Right ventricle myocardium inferior (tissue), 1 donor: ENCODE measurements around the gene ADCY1. TPM values are rescaled to one million over a fixed set of nuclear protein-coding genes. Genes with fewer than 3 reads are reported as not detected.

ENCODE experiments used
- ATAC-seq: fragments of 200-7000 bp; cut with Tn5 transposase; one replicate; pipeline ENCODE4 v1.9.1; 2020; ENCODE audit warnings: mild to moderate bottlenecking, moderate library complexity
- DNase-seq: peaks from one replicate; pipeline ENCODE4 v3.0.0; 2021; ENCODE audit errors: missing footprints
- intact Hi-C: fragments of 100-400 bp; cut with DNase I; formaldehyde crosslinking; loops from one replicate; pipeline ENCODE4 v1.11.0; 2022
- total RNA-seq: library from RNA; stranded (reverse); fragmentation: NEBNext Ultra II Directional; extraction: Animal tissue kit (Norgen Biotek cat#: 25700); gene quantifications from one replicate; pipeline ENCODE4 v1.2.1, GENCODE V29; 2021
- donor health status: DM: no; HTN: yes; CAD: no; lungs with severe emphysema.

ADCY1 gene
- total RNA-seq, 1 donor from 2014 or later = 5.9 TPM

DNA sequence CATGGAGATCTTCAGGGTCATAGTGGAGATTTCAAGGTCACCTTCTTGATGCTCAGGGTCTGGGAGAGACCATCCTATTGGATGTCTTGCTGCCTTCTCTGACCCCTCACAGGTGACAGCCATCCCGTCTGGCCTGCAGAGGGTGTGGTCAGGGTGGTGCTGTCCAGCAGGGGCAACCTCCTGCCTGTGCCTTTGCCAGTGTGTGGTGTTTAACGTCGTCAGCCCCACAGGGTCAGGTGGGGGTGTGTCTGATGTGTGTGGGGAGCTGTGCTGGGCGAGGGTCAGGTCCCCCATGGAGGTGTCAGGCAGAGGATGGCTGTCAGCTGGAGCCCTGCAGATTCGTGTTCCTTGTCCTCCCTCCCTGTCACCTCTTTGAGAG lies 16.5 kb downstream of the ADCY1 start:
- DNase-seq (no peak), ATAC-seq (no peak)
- intact Hi-C loops = no loop called here

DNA sequence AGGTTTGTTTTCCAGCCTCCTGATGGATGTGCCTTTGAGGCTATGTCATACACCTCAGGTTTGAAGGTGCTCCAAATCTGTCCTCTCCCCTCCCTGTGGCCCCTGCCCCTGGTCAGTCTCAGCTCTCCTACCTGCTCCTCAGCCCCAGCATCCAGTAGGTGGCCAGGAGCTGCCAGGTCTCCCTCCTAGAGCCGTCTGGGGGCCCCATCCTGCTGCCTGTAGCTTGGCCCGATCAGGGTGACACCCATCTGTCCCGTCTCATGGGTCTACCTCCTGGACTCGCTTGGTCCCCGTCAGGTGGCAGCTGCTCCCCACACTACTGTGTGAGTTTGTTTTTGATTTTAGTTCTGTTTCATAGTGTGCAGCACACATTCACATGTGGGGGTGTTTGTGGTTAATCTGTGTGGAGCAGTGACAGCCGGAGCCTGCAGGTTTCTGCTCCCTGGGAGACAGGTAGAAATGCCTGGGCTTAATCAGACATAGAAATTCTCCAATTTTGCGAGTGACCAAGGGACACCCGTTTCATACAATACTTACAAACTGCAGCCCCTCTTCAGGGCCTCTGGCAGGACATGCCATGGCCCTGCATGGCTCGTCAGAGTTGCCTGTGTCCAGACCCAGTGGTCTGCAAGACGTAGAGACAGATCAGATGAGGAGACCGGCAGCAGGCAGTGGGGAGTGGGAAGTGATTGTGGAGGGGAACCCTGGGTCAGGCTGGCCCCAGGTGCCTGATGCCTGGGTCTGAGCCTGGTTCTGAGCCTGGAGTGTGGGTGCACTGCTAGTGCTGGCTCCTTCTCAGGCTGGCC lies 17.1 kb downstream of the ADCY1 start:
- ATAC-seq (peak; percentile 15), DNase-seq (no peak)
- intact Hi-C loops = no loop called here

DNA sequence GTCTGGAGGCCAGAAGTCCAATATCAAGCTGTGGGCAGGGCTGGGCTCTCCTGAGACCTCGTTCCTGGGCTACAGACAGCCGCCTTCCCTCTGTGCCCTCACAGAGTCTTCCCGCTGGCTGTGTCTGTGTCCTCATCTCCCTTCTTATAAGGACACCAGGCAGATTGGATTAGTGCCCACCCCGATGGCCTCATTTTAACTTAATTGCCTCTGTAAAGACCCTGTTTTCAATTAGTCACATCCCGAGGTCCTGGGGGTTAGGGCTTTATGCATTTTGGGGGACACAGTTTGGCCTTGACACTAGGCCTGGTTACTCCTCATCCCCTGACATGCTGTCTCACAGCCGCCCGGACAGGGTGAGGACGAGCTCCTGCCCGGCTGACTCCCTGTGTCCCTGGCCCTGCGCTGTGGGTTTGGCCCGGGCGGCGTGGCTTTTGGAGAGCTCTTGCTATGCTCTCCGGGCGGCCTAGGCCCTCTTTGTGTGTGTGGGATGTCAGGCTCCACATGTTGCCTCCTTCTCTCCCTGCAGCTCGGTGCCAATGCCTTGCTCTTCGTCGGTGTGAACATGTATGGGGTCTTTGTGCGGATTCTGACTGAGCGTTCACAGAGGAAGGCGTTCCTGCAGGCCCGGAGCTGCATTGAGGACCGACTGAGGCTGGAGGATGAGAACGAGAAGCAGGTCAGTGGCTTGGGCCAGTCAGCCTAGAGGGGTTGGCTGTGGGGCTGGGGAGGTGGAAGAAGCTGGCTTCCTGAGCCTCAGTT lies 18.2 kb downstream of the ADCY1 start:
- no peak for DNase-seq
- intact Hi-C loops = no loop called here
- no peak for ATAC-seq

DNA sequence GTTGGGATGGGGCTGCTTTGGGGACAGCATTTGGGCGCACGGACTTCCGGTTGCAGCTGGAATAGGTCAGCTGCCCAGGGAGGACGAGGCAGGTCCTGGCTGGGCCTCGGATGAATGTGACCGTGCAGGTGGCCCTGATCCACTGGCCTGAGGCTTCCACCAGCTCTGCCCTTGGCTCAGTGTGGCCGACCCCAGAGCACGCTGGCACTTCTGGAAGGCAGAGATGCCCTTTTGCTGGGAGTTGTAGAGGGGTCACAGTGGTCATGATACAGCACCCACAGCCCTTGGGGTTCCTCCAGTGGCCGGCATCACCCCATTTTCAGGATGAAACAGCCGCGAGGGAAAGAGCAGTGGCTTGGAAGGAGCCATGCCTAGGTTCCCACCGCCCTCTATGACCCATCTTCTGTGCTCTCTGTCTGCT lies 19.0 kb downstream of the ADCY1 start:
- intact Hi-C loops = no loop called here
- no peak for DNase-seq
- no peak for ATAC-seq

DNA sequence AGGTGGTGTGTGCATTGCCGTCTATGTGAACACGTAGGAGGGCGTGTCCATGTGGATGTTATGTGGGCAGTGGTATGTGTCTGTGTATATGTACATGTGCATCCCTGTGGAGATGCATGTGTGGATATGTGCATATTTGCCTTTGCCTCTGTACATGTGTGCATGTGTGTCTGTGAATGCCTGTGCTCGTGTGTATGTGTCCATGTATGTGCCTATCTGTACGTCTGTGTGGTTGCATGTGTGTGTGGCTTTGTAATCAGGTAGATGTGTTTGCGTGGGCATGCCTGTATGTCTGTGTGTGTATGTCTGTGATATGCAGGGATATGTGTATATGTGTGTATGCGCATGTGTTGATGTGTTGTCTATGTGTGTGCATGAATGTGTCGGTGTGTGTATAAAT lies 19.7 kb downstream of the ADCY1 start:
- no peak for ATAC-seq
- intact Hi-C loops = no loop called here
- no peak for DNase-seq

DNA sequence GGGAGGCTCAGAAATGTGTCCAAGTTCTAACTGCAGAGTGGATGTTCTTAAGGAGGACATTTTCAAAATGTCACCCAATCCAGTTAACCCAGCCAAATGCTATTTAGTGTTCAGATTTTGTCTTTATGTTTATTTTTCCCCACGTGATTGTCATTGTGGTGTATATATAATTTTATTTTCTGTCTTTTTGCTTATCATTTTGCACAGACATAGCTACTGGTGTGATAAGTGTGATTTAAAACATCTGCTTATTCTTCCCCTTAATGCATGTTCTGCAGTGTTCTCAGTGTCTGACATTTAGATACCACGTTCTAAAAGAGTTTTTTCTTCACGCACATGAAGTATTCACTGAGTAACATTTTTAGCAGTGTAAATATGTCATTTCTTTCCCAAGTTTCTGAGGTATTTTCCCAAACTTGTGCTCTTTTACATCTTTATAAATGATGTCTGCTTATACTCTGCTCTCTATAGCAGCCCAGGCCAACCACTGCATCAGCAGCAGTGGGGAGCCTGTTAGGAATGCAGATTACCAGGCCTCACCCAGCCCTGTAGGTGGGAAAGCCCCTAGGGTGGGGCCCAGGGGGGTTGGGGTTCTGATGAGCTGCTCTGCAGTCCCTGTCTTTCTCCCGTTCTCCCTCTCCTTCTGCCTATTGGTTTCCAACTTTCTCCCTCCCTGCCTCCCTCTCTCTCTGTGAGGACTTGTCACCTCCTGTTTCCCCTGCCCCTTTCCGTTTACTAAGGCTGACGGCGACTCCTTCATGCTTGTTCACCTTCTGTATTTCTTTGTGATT lies 20.8 kb downstream of the ADCY1 start:
- ATAC-seq (no peak), DNase-seq (no peak)
- intact Hi-C loops = no loop called here

DNA sequence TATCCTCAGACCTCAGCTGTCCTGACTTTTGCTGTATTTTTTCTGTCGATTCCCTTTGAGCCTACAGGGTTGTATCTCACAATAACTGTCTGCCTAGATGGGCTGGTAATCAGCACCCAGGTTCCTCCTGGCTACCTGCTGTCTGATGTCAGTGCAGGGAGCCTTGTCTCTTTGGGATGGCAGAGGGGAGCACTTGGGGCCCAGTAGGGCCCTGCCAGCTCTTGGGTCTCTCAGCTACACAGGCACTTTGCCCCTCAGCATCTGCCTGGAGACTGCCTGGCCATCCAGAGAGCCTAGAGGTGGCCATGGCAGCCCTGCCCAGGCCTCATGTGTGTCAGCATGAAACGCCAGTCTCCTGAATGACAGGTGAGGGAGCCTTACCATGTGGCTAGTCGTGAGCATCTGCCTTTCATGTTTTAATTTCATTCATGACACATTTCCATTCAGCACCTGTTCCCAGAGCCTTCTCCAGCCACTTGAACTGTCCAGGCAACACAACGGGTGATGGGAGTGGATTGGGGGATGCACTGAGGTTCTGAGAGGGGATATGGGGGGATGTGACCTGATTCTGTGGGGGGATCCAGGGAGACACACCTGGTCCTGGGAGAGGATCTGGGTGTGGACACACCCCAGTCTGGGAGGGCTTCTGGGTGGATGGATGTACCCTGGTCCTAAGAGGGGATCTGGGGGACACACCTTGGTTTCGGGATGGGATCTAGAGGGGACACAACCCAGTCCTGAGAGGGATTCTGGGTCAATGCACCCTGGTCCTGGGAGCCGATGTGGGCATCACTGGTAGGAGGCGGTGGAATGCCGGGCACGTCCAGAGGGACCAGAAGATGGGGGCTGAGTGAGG lies 21.9 kb downstream of the ADCY1 start:
- ATAC-seq = no peak
- intact Hi-C loops = no loop called here
- DNase-seq = no peak

DNA sequence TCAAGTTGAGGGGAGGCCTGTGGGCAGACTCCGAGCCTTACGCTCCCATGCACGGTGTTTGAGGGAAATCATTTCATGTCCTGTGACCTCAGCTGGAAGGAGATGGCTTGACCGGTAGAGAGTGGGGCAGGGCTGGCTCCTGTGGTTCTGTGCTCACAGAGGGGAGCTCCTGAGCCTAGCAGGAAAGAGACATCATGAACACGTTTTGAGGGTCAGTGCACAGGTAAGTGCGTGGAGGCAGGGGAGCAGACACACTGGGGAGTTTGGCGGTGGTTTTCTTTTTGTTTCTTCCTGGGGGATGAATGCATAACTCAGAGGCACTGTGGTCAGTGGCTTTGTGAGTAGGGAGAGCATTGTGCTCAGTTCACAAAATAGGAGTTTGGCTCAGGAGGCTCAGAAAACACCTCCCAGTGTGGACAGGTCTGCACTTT lies 22.5 kb downstream of the ADCY1 start:
- intact Hi-C loops = no loop called here
- no peak for DNase-seq

DNA sequence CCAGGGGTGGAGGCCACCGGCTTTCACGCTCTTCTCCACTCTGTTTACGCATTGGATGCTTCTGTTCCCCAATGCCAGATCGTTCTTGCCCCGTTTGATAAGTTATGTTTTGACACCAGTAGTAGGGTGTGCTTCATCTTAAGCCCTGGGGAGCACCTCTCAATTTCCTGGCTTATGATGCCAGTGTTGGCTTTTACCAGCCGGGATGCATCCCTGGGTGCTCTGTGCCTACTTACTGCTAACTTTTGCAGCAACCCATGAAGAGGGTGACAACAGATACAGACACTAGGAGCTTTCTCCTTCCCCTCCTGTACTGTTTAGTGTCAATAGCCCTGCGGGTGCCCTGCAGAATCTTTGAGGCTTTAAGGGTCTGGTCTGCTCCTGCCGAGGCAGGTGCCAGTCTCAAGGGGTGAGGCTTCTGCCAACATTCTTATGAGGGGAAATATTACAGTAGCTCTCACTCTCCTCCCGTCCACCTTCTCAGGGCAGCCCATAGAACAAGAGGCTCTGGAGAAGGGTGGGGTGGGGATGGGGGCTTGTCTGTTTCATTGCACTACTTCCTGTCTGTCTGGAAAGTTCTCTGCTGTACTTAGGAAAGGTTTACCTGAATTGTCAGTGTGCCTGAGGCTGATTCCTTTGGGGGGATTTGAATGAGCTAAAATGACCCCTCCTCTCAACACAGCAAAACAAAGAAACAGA lies 23.3 kb downstream of the ADCY1 start:
- DNase-seq (no peak), ATAC-seq (no peak)
- intact Hi-C loops = no loop called here

More for the DNA sequence above, 22.5 kb downstream of the ADCY1 start:
- ATAC-seq = no peak

DNA sequence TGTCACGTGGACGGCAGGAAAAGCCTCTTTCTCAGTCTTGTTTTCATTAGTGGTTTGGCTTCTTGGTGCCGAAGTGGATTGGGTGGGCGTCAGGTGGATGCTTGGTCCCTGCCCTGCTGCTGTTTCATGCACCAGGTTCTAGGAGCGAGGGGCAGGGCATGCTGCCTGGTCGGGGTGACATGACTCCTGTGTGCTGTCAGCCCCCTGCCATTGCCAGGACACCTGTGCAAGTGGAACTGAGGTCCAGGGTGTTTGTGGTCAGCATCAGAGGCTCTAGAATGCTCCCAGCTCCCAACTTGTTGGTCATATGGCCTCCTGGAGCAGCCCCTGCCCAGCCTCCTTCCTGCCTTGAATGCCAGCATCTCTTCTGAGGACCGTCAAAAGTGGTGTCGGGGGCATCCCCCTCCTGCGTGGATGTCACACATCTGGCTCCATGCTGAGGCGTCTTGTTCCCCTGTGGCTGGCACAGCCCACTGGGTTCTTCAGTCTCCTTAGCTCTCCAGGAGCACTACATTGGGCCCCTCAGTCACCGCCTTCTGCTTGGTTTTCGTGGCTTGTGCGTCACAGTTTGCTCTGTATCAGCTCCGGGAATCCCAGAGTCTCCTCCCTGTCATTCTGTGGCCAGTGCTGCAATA lies 24.8 kb downstream of the ADCY1 start:
- DNase-seq (no peak), ATAC-seq (no peak)
- intact Hi-C loops = no loop called here

DNA sequence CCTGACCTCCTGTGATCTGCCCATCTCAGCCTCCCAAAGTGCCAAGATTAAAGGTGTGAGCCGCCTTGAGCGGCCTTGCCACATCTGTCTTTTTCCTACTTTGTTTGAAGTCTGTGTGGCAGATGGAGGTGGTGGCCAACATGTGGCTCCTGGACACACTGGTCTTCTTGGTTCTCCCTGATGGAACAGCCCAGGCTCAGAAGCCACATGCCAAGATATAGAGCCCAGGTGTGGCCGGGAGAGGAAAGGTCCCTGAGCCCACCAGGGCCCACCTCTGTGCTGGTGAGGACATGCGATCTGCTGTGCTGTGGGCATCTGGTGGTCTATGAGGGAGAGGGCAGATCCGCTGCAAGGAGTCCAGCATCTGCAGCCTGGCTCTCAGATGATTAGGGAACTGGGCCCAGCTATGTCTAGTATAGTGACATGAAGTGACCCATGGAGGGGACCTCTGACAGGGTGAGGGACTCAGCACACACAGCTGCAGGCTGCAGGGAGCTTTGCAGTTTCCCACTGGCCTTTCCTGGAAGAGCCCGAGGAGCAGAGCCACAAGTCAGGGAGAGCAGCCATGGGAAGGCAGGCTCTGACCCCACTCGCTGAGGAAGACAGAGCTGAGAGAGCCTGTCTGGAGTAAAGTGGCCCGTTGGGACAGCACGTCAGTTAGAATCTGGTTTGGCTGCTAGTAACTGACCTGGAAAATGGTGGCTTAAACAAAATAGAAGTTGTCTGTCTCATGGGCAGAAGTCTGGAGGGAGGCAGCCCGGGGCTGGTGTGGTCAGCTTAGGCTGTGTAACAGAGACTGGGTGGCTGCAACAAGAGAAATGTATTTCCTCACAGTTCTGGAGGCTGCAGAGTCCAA lies 25.9 kb downstream of the ADCY1 start:
- intact Hi-C loops = no loop called here
- ATAC-seq (peak; percentile 69), DNase-seq (no peak)

DNA sequence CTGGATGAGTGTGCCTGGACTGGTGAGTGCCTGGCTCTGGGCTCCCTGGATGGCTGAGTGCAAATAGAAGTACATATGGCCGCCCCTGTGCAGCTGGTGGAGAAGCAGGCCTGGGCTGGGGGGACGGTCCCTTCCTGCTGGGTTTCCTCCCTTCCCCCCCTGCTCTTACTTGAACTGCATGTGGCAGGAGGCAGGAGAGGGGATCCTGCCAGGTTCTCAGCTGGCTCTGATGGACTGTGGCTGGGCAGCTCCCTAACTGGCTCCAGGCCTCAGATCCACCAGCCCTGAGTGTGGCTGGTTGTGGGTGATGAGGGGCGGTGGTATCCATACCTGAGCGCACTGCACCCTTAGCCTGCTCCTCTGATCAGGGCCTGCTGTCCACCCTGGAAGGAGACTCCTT lies 26.9 kb downstream of the ADCY1 start:
- intact Hi-C loops = no loop called here
- ATAC-seq = no peak
- no peak for DNase-seq

DNA sequence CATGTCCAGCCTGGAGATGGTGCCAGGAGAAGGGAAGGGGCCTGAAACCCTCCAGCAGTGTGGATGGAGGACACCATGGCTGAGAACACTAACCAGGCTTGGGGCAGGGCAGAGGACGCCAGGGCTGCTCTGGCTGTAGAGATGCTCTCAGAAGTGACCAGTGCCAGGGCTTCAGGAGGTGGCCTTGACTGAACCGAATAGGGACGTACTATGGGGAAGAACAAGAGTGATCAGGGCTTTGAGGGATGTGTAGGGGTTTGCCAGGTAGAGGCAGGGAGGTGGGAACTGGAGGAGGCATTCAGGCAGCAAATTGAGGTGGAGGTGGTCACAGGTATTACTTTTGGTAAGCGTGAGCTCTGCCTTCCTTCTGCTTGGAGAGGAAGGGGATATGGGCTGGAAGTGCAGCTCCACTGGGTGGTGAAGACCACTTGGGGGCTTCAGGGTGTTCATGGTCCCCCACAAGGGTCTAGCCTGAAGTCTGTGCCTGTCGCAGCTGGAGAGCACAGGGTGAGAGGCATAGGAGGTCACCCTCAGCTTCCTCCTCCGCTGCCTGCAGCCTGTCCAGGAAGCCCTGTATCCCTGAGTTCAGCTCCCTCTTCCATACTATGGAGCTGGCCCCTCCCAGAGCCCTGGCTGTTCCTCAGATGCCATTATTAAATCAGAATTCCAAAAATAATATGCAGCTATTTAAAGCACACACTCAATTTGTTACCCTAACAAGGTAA lies 27.8 kb downstream of the ADCY1 start:
- ATAC-seq (no peak), DNase-seq (no peak)
- intact Hi-C loops = no loop called here

DNA sequence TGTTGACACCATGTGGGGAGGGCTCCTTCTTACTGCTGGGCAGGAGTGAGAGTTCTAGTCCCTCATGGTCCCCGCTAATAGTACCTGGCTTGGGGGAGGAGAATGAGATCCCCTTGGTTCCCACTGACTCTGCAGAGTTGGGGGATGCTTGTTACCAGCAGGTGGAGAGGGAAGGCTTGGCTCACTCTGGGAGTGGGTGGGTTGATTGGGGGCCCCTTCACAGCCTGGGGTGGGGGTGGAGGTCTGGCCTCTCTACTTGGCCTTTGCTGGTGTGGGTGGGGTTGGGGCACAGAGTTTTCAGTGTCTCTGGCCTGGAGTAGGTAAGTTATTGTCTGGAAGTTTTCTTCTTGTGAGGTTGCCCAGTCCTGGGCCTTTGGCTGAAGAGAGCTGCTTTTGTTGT lies 31.9 kb downstream of the ADCY1 start:
- ATAC-seq (no peak), DNase-seq (no peak)

DNA sequence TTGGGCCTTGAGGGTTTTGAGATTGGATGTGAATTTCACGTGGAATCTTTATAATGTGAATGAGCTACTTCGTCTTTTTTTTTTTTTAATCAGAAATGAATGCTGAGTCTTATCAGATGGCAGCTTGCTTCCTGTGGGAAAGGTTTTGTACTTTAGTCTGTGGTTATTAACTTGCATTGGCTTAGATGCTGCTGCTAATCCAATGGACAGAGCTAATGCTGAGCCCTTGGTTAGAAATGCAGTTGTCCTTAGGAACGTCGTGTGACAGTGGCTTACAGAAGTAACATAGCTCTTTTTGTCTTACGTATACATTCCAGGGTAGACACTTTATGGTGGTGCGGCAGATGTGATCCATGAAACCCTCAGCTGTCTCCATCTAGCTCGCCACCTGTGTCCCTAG lies 32.8 kb downstream of the ADCY1 start:
- no peak for DNase-seq
- no peak for ATAC-seq
- intact Hi-C loops = no loop called here

More for the DNA sequence above, 31.9 kb downstream of the ADCY1 start:
- intact Hi-C loops = no loop called here

DNA sequence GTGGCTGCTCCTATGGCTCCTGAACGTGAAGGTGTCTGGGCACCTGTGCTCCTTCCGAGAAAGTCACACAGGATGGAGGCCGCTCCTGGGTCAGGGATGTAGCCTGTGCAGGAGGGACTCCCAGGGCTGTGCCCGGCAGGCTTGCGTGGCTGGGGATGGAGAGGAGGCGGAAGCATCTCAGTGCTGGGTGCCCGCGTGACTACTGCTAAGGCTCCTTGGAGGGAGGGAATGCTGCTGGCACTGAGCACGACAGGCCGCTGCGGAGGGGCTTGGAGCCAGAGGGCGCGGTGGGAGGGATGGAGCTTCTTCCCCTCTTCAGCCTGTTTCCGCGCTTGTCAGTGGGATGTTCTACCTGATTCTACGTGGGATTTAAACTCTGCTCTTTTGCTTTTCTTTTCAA lies 35.0 kb downstream of the ADCY1 start:
- DNase-seq = no peak
- intact Hi-C loops = no loop called here
- ATAC-seq = no peak
